Osteocyte (in vitro differentiated cells): ENCODE data around the gene NXPH3. TPM values are rescaled to one million over a fixed set of nuclear protein-coding genes. Genes with fewer than 3 reads are reported as not detected.

Experiments used
- DNase-seq: peaks from one replicate; pipeline ENCODE4 v3.0.0; 2021; ENCODE audit warnings: mixed read lengths; ENCODE audit not compliant: unreplicated experiment; ENCODE audit errors: extremely low spot score
- H3K27ac Mint-ChIP-seq: one replicate; pipeline ENCODE4 v1.8.0; 2021; ENCODE audit warnings: mild to moderate bottlenecking, mixed read lengths; ENCODE audit not compliant: unreplicated experiment
- H3K27me3 Mint-ChIP-seq: one replicate; pipeline ENCODE4 v1.8.0; 2021; ENCODE audit warnings: mixed read lengths; ENCODE audit not compliant: unreplicated experiment
- H3K36me3 Mint-ChIP-seq: one replicate; pipeline ENCODE4 v1.8.0; 2021; ENCODE audit warnings: mixed read lengths; ENCODE audit not compliant: unreplicated experiment
- H3K4me1 Mint-ChIP-seq: one replicate; pipeline ENCODE4 v1.8.0; 2021; ENCODE audit warnings: mixed read lengths; ENCODE audit not compliant: unreplicated experiment
- H3K4me3 Mint-ChIP-seq: one replicate; pipeline ENCODE4 v1.8.0; 2021; ENCODE audit warnings: mild to moderate bottlenecking, moderate library complexity, mixed read lengths; ENCODE audit not compliant: unreplicated experiment
- H3K9me3 Mint-ChIP-seq: one replicate; pipeline ENCODE4 v1.8.0; 2021; ENCODE audit warnings: mixed read lengths; ENCODE audit not compliant: unreplicated experiment
- total RNA-seq: library from RNA; stranded (reverse); gene quantifications from 2 replicates; pipeline ENCODE4 v1.2.1, GENCODE V29; 2021
- TF ChIP-seq, protein P1 (sequence below): fragments of 200-600 bp; sonication (generic); IDR thresholded peaks from 2 replicates; pipeline ENCODE4 v1.5.0; 2021; ENCODE audit warnings: antibody characterized with exemption, mild to moderate bottlenecking, moderate library complexity

The NXPH3 gene
- total RNA-seq, 1 donor from 2014 or later, result 1.6 TPM

DNA sequence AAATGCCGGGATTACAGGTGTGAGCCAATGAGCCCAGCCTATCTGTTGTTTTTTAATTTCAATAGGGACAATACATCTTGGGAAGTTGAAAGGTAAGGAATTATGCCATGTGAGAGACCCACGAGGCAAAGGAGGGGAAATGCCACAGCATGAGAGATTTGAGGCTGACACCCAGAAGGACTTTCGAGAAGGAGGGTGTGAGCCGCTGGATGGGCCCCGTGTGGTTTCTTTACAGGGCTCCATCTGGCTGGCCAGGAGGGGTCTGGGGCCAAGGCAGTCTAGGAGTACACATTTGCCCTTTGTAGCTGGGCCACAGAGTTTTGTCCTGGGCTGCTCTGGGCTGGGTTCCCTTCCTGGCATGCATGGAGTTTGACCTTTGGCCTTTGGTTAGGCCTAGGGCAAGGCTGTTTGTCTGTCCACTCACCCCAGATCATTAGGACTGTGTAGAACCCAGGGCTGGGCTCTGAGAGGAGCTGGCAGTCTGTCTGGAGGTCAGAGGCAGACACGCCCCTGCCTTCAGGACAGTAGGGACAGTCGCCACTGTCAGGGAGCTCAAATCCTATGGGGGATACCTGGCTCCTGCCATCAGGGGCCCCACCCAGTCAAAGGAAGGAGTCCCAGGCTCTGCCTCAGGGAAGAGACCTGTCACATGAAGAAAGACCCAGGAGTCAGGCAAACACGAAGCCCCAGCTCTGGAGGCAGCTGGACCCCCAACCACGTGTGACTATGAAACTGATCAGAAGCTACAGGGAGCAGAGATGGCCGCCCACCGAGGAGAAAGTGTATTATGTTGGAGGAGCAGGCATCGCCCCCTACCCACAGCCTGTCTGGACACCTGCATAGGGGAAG, 24.2 kb upstream of the NXPH3 start:
- Mint-ChIP-seq H3K36me3 (no peaks in the 10 kb centered on the region), H3K27ac (no peak overlapping the region), H3K4me3 (no peak overlapping the region), H3K4me1 (peaks cover 11% of the 10 kb centered on the region), H3K27me3 (no peaks in the 10 kb centered on the region), H3K9me3 (no peaks in the 10 kb centered on the region)
- TF ChIP-seq, protein P1, sequence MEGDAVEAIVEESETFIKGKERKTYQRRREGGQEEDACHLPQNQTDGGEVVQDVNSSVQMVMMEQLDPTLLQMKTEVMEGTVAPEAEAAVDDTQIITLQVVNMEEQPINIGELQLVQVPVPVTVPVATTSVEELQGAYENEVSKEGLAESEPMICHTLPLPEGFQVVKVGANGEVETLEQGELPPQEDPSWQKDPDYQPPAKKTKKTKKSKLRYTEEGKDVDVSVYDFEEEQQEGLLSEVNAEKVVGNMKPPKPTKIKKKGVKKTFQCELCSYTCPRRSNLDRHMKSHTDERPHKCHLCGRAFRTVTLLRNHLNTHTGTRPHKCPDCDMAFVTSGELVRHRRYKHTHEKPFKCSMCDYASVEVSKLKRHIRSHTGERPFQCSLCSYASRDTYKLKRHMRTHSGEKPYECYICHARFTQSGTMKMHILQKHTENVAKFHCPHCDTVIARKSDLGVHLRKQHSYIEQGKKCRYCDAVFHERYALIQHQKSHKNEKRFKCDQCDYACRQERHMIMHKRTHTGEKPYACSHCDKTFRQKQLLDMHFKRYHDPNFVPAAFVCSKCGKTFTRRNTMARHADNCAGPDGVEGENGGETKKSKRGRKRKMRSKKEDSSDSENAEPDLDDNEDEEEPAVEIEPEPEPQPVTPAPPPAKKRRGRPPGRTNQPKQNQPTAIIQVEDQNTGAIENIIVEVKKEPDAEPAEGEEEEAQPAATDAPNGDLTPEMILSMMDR, result no peak
- DNase-seq, result no peak

DNA sequence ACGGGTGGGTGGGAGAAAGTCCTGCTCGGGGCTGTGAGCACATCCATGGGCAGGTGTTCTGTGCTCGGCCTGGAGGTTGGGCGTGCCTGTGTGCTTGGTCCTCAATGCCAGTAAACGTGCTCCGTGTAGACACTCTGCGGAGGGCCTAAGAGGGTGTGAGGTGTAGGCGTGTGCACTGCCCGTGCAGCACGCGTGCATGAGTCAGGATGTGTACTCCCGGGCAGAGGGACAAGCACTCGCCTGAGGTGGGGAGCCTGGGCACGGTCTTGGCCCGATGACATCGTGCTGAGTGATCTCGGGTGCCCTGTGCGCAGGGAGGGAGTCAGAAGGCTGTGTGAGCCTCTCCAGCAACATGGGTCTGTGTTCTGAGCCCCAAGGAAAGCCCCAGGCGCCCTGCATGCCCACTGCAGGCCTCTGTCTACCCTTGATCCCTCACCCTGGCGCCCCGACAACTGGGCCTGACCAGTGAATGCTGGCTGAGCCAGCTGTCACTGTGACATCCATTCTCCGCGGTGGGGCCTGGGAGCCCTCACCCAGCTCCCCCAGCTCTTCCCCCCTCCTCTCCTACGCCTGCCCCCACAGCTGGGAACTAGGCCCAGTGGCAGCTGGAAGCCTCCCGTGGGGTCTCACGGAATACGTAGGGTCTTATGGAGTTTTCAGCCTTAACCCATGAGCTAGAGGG, 23.5 kb upstream of the NXPH3 start:
- Mint-ChIP-seq H3K4me1 (peaks cover 12% of the 10 kb centered on the region), H3K36me3 (no peaks in the 10 kb centered on the region), H3K27me3 (no peaks in the 10 kb centered on the region), H3K27ac (no peak overlapping the region), H3K9me3 (no peaks in the 10 kb centered on the region), H3K4me3 (no peak overlapping the region)
- TF ChIP-seq, protein P1, result no peak
- DNase-seq, result no peak

DNA sequence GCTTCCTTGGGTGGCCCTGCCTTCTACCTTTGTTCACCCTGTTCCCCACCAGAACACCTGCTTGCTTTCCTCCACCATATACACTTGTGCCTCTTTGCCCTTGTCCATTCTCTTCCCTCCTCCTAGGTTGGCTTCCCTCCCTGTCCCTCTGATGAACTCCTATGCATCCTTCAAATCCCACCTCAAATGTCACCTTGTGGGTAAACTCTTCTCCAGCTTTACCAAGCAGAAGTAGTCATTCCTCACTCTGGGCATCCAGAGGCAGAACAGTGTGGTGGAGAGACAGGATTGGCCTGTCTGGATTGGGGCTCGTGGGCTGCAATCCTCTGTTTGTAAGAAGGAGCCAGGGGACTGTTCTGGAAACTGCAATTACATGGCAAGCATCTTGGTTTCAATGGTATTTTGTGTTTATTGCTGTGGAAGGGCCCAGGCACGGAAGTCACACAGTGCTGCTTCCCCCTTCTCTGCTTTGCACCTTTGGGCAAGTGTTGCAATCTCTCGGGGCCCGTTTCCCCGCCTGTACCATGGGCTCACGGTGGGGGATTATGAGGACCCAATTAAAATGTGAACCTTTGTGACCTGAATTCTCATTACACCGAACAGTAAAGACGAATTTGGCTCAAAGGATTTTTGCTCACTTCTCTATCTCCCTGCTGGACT, 21.9 kb upstream of the NXPH3 start:
- no peak for DNase-seq
- H3K36me3 Mint-ChIP-seq, result no peaks in the 10 kb centered on the region
- peaks cover 8% of the 10 kb centered on the region for H3K27me3 Mint-ChIP-seq
- H3K4me3 Mint-ChIP-seq, result no peak overlapping the region
- H3K27ac Mint-ChIP-seq, result no peak overlapping the region
- H3K4me1 Mint-ChIP-seq, result peaks cover 2% of the 10 kb centered on the region
- no peaks in the 10 kb centered on the region for H3K9me3 Mint-ChIP-seq
- TF ChIP-seq, protein P1, result no peak

DNA sequence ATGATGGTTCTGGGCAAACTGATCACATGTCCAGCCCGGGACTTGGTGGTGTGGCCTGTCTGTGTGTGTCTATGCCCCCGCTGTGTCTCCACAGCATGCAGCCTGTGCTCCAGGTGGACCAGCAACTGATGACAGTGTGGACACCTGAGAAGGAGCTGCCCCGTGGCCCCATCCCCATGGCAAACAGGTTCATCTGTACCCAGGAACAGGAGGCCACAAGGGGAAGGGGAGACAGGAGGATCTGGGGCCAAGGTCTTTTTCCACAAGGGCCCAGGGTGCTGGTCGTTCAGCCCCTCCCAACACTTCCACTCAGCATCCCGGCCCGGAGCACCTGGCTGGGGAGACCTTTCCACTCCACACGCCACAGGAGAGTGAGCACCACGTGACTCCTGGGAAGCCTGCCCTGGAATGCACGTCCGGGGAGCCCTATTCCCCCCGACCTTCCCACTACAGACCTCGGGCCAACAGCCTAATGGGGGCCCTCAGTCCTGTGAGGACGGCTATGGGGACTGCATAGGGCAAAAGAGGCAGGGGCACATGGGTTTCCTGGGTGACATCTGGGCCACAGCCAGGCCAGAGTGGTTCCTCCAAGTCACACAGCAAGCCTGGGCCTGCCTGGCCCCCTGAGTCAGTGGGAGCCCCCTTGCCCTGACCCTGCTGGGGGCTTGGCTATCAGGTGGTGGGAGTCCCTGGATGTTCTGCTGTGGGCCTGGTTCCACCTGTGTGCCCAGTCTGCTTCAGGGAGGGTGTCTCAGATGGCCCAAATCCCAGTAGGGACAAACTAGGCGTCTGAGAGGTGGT, 20.8 kb upstream of the NXPH3 start:
- no peak for DNase-seq
- H3K27me3 Mint-ChIP-seq, result peaks cover 12% of the 10 kb centered on the region
- H3K4me1 Mint-ChIP-seq, result peaks cover 2% of the 10 kb centered on the region
- H3K36me3 Mint-ChIP-seq, result no peaks in the 10 kb centered on the region
- H3K27ac Mint-ChIP-seq, result no peak overlapping the region
- H3K4me3 Mint-ChIP-seq, result no peak overlapping the region
- H3K9me3 Mint-ChIP-seq, result no peaks in the 10 kb centered on the region
- TF ChIP-seq, protein P1, result no peak
